HG02970 (cell line): ENCODE results near the gene PIK3R1.

ENCODE experiments used
- ATAC-seq: cut with Tn5 transposase; IDR thresholded peaks from one replicate; pipeline ENCODE4 v1.9.1; 2021; ENCODE audit warnings: mild to moderate bottlenecking, moderate library complexity, moderate number of reproducible peaks; ENCODE audit not compliant: unreplicated experiment, low FRiP score

Gene PIK3R1

DNA sequence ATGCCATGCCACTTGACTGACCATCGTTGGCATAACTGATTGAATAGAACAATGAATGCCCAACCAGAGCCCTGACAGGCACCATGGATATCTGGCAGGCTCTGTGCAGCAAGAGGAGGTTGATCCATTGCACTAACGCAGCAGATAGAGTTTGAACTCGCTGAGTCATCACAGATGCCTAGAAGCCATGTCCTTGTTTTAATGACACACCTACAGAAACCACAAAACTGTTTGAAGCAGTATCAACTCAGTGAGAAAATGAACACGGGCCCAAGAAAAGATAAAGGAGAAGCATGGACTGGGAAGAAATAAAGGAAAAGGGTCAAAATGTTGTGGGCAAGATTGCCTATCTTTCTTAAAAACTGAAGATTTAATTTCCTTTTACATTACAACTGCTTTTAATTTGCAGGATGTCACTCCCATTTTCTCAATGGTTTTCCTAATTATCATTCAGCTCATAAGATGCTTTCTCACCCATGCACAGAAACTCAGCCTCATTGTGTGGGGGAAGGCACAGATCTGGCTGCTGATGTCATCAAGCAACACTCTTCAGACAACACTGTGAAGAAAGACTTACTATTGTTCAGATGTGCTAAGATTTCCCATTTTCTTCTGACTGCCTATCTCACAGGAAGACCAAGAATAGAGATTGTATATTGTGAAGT is 129.0 kb downstream of the PIK3R1 start:
- no peak for ATAC-seq

DNA sequence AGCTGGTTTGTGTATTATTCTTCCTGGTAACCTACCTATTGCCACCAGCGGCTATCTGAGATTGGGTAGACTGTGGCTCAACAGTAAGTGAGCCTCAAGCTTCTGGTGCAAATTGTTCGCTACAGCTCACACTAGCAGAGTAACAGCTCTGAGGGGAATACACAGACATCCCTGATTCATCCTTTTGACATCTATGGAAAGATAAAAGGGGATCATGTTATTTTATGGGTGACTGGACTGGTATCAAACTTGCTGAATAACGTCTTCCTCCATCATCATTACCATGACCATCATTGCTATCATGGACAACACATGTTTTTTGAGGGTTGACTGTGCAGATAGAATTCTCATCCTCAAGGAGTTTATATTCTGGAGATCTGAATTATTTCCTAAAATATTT is 129.6 kb downstream of the PIK3R1 start:
- ATAC-seq, result no peak

DNA sequence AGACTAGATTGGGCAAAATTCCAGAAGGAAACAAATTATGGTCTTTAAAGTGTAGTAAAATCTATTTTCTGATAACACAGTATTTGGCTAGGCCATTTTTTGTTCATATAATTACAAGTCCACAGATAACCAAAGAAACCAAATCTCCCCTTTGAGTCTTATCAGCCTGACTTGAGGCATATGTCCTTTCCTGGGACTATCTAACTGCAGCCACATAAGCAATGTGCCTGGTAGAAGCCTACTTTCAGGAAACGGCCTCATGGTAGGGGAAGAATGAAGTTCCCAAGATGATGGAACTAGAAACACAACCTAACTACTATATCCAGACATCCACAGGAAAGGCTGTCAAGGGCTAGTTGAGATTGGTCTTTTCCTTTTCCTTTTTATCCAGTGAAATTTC is 130.0 kb downstream of the PIK3R1 start:
- ATAC-seq, result no peak

DNA sequence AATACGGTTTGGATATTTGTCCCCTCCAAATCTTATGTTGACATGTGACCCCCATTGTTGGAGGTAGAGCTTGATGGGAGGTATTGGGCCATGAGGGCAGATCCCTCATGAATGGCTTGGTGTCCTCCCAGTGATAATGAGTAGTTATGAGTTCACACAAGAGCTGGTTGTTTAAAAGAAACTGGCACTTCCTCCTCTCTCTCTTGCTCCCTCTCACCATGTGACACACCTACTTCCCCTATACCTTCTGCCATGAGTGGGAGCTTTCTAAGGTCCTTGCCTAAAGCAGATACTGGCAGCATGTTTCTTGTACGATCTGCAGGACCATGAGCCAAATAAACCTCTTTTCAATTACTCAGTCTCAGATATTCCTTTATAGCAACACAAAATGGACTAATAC is 132.0 kb downstream of the PIK3R1 start:
- no peak for ATAC-seq

DNA sequence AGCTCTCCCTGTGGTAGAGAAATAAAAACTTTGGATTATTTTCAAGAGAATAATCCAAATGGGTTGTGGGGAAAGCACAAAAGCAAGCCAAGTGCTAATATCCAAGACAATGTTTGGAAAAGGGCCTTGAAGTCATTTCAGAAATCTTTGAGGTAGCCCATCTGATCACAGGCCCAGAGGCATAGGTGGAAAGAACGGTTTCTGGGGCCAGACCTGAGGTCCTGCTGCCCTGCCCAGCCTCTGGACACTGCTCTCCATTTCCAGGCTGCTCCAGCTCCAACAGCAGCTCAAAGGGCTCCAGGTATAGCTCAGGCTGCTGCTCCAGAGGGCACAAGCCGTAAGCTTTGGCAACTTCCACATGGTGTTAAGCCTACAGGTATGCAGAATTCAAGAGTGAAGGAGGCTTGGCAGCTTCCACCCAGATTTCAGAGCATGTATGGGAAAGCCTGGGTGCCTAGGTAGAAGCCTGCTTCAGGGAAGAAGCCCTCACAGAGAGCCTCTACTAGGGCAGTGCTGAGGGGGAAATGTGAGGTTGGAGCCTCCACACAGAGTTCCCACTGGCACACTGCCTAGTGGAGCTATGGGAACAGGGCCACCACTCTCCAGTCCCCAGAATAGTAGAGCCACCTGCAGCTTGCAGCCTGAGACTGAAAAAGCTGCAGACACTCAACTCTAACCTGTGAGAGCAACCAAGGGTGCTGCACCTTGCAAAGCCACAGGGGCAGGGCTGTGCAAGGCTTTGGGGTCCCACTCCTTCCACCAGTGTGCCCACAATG is 133.1 kb downstream of the PIK3R1 start:
- no peak for ATAC-seq

DNA sequence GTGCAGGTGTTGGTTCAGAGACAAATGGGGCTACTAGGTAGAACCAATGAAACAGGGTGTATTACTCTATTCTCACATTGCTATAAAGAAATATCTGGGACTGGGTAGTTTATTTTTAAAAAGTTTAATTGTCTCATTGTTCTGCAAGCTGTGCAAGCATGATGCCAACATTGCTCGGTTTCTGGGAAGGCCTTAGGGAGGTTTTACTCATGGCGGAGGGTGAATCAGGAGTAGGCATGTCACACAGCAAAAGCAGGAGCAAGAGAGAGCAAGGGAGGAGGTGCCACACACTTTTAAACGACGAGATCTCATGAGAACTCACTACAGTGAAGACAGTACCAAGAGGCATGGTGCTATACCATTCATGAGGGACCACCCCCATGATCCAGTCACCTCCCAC is 134.6 kb downstream of the PIK3R1 start:
- ATAC-seq, result no peak
